MM.1S (cell line): ENCODE results near the gene UBFD1.

Experiments
- DNase-seq: peaks from one replicate; pipeline ENCODE4 v3.0.0-alpha.2; 2015
- H2AFZ ChIP-seq: fragments of 300-600 bp; sonication (generic); 2 replicates; pipeline ENCODE4 v1.6.0; 2016; ENCODE audit warnings: antibody characterized with exemption, low read length
- H3F3A ChIP-seq: fragments of 300-600 bp; sonication (generic); 2 replicates; pipeline ENCODE4 v1.6.1; 2016; ENCODE audit warnings: mild to moderate bottlenecking, antibody characterized with exemption, low read length, moderate library complexity, mixed read lengths; ENCODE audit not compliant: insufficient read depth
- H3K27ac ChIP-seq: fragments of 300-600 bp; sonication (generic); 2 replicates; pipeline ENCODE4 v1.5.1; 2016; ENCODE audit warnings: mild to moderate bottlenecking, low read length
- H3K27me3 ChIP-seq: fragments of 300-600 bp; sonication (generic); replicated peaks from 2 replicates; pipeline ENCODE4 v1.6.0; 2016; ENCODE audit warnings: low read length; ENCODE audit not compliant: insufficient read depth
- H3K36me3 ChIP-seq: fragments of 300-600 bp; sonication (generic); replicated peaks from 2 replicates; pipeline ENCODE4 v1.6.1; 2016; ENCODE audit warnings: mild to moderate bottlenecking, low read length, mixed read lengths; ENCODE audit not compliant: insufficient read depth
- H3K4me1 ChIP-seq: fragments of 300-600 bp; sonication (generic); 2 replicates; pipeline ENCODE4 v1.6.1; 2016; ENCODE audit warnings: low read length, mixed read lengths
- H3K4me2 ChIP-seq: fragments of 300-600 bp; sonication (generic); 2 replicates; pipeline ENCODE4 v1.6.0; 2016; ENCODE audit warnings: low read depth, low read length
- H3K4me3 ChIP-seq: fragments of 300-600 bp; sonication (generic); 2 replicates; pipeline ENCODE4 v1.5.1; 2016; ENCODE audit warnings: low read length, mixed read lengths
- H3K79me2 ChIP-seq: fragments of 300-600 bp; sonication (generic); 2 replicates; pipeline ENCODE4 v1.6.1; 2016; ENCODE audit warnings: mixed run types, low read length, mixed read lengths
- H3K9ac ChIP-seq: fragments of 300-600 bp; sonication (generic); 2 replicates; pipeline ENCODE4 v1.6.1; 2016; ENCODE audit warnings: low read length, mixed read lengths
- H3K9me2 ChIP-seq: fragments of 300-600 bp; sonication (generic); replicated peaks from 2 replicates; pipeline ENCODE4 v1.6.1; 2016; ENCODE audit warnings: mild to moderate bottlenecking, low read length, mixed read lengths; ENCODE audit not compliant: insufficient read depth
- H3K9me3 ChIP-seq: fragments of 300-600 bp; sonication (generic); replicated peaks from 2 replicates; pipeline ENCODE4 v1.6.1; 2016; ENCODE audit warnings: mild to moderate bottlenecking, low read length, mixed read lengths; ENCODE audit not compliant: insufficient read depth
- H4K20me1 ChIP-seq: fragments of 300-600 bp; sonication (generic); 2 replicates; pipeline ENCODE4 v1.6.1; 2016; ENCODE audit warnings: mild to moderate bottlenecking, low read length, moderate library complexity, mixed read lengths; ENCODE audit not compliant: insufficient read depth
- EZH2 ChIP-seq: fragments of 300-600 bp; sonication (generic); optimal IDR thresholded peaks from 2 replicates; pipeline ENCODE3; 2017; ENCODE audit warnings: low read depth, mild to moderate bottlenecking, antibody characterized with exemption, low read length, mixed read lengths
- EZH2phosphoT487 ChIP-seq: fragments of 300-600 bp; sonication (generic); IDR thresholded peaks from 2 replicates; pipeline ENCODE4 v1.6.1; 2018; ENCODE audit warnings: antibody characterized with exemption, low read length
- TF ChIP-seq, protein P1 (sequence below): fragments of 300-600 bp; sonication (generic); IDR thresholded peaks from 2 replicates; pipeline ENCODE4 v1.5.1; 2016; ENCODE audit warnings: antibody characterized with exemption, low read length, mixed read lengths

UBFD1 gene

DNA sequence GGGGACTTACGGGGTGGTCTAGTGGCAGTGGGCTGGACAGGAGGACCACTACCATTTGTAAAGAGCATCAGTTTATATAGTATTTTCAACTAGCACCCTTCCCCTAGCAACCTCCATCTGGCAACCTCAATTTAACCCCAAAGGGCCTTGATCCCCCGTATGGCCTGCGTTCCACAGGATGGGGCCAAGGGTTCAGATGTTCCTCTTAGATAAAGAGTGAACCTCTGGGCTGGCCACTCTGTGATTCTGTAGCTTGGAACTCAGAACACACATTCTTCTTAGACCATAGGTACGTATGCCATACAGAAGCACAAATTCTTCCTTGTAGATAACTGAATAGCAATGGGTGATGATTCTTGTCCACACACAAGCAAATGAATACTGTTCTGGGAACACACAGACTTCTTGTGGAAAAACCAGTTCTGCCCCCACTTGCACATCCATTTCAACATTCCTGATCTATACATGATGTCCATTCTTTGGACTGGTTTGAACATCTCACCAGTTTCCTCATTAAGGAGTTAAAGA, 45.3 kb upstream of the UBFD1 start:
- Histone ChIP-seq H3K9me3 (no peaks in the 10 kb centered on the region), H3K9ac (no peak overlapping the region), H3K4me1 (0 out of 2 replicates have a peak, but pooled peaks cover 5% of the 10 kb centered on the region), H2AFZ (no peak overlapping the region), H3K36me3 (no peaks in the 10 kb centered on the region), H3K4me2 (no peak overlapping the region), H3K27ac (no peak overlapping the region), H3F3A (peaks cover 9% of the 10 kb centered on the region; the same call in 1 of the 2 replicates), H3K4me3 (no peak overlapping the region), H4K20me1 (0 out of 2 replicates have a peak, but pooled peaks cover 4% of the 10 kb centered on the region), H3K27me3 (no peaks in the 10 kb centered on the region), H3K9me2 (no peaks in the 10 kb centered on the region), H3K79me2 (peaks cover 34% of the 10 kb centered on the region)
- no peak for TF ChIP-seq EZH2phosphoT487
- TF ChIP-seq, protein P1, sequence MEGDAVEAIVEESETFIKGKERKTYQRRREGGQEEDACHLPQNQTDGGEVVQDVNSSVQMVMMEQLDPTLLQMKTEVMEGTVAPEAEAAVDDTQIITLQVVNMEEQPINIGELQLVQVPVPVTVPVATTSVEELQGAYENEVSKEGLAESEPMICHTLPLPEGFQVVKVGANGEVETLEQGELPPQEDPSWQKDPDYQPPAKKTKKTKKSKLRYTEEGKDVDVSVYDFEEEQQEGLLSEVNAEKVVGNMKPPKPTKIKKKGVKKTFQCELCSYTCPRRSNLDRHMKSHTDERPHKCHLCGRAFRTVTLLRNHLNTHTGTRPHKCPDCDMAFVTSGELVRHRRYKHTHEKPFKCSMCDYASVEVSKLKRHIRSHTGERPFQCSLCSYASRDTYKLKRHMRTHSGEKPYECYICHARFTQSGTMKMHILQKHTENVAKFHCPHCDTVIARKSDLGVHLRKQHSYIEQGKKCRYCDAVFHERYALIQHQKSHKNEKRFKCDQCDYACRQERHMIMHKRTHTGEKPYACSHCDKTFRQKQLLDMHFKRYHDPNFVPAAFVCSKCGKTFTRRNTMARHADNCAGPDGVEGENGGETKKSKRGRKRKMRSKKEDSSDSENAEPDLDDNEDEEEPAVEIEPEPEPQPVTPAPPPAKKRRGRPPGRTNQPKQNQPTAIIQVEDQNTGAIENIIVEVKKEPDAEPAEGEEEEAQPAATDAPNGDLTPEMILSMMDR = no peak
- TF ChIP-seq EZH2 = no peak
- no peak for DNase-seq

DNA sequence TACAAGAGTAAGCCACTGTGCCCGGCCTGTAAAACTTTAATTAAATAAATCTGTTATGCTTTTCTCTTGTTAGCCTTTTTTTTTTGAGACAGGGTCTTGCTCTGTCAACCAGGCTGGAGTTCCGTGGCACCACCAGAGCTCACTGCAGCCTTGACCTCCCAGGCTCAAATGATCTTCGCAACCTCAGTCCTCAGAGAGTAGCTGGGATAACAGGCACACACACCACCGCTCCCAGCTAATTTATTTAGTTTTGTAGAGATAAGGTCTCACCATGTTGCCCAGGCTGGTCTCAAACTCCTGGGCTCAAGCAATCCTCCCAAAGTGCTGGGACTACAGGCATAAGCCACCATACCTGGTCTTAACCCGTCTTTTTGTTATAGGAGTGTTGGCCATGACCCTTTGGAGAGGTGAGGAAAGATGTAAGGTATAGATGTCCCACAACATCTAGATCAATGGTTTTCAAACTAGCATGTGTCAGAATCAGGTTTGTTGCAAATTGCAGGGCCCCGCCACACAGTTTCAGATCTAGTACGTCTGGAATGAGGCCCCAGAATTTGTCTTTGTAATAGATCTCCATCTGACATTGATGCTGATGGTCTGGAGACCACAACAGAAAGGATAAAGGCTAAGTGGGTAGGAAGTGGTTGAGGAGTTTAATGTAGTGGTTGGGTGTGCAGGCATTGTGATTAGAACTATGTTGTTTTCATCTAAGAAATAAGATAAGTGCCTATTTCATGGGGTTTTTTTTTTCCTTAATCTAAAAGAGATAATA, 43.0 kb upstream of the UBFD1 start:
- H3K27ac ChIP-seq = no peak overlapping the region
- H3K9me3 ChIP-seq = no peaks in the 10 kb centered on the region
- H3K4me3 ChIP-seq = no peak overlapping the region
- H3K4me2 ChIP-seq = no peak overlapping the region
- no peak overlapping the region for H3K9ac ChIP-seq
- no peaks in the 10 kb centered on the region for H3K4me1 ChIP-seq
- H2AFZ ChIP-seq = no peak overlapping the region
- H3K9me2 ChIP-seq = no peaks in the 10 kb centered on the region
- 0 out of 2 replicates have a peak, but pooled peaks cover 4% of the 10 kb centered on the region for H3K36me3 ChIP-seq
- no peaks in the 10 kb centered on the region for H4K20me1 ChIP-seq
- H3K79me2 ChIP-seq = peaks cover 11% of the 10 kb centered on the region
- H3F3A ChIP-seq = peaks cover 9% of the 10 kb centered on the region; the same call in 1 of the 2 replicates
- DNase-seq = no peak
- TF ChIP-seq, protein P1 = no peak
- no peak for TF ChIP-seq EZH2
- TF ChIP-seq EZH2phosphoT487 = no peak
- H3K27me3 ChIP-seq = no peaks in the 10 kb centered on the region

DNA sequence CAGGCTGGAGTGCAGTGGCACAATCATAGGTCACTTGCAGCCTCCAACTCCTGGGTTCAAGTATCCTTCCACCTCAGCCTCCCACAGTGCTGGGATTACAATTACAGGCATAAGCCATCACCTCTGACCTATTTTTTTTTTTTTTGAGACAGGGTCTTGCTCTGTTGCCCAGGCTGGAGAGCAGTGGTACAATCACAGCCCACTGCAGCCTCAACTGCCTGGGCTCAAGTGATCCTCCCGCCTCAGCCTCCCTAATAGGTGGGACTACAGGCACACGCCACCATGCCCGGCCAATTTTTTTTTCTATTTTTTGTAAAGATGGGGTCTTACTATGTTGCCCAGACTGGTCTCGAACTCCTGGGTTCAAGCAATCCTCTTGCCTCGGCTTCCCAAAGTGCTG, 41.6 kb upstream of the UBFD1 start:
- Histone ChIP-seq H3K79me2 (no peaks in the 10 kb centered on the region), H2AFZ (no peak overlapping the region), H3K36me3 (0 out of 2 replicates have a peak, but pooled peaks cover 4% of the 10 kb centered on the region), H3K4me3 (no peak overlapping the region), H3F3A (peaks cover 9% of the 10 kb centered on the region; the same call in 1 of the 2 replicates), H3K9me3 (no peaks in the 10 kb centered on the region), H3K9me2 (no peaks in the 10 kb centered on the region), H3K4me1 (no peaks in the 10 kb centered on the region), H4K20me1 (no peaks in the 10 kb centered on the region), H3K4me2 (no peak overlapping the region), H3K27ac (no peak overlapping the region), H3K9ac (no peak overlapping the region), H3K27me3 (no peaks in the 10 kb centered on the region)
- TF ChIP-seq, protein P1 = no peak
- TF ChIP-seq EZH2phosphoT487 = no peak
- no peak for TF ChIP-seq EZH2
- DNase-seq = no peak
